GM10266 (cell line): ENCODE data around the gene TNNC1.

Experiments used
- DNase-seq: peaks from one replicate; pipeline ENCODE4 v3.0.0; 2012; ENCODE audit errors: extremely low spot score
- TF ChIP-seq, protein P1 (sequence below): IDR thresholded peaks from 2 replicates; pipeline ENCODE4 v1.5.1; 2012; ENCODE audit warnings: mild to moderate bottlenecking, low read depth; ENCODE audit not compliant: control insufficient read depth, insufficient read depth; ENCODE audit errors: missing control alignments

TNNC1 gene

DNA sequence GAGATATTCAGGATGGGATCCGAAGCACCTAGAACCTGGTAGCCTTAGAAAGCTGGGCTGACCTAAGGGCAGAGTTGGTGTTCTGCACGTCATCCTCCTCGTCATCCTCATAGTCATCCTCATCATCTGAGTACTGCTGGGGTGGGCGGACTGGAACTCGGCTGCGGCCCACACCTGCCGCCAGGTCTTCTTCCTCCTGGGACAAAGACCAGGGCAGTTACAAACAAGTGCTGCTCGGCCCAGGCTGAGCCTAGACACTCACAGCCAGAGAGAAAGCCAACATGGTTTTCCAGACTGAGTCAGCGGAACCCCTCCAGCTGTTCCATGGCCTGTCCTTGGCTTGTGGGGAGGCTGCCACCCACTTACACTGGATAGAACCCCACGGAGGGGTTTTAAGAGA, 49.5 kb downstream of the TNNC1 start:
- DNase-seq = no peak
- TF ChIP-seq, protein P1, sequence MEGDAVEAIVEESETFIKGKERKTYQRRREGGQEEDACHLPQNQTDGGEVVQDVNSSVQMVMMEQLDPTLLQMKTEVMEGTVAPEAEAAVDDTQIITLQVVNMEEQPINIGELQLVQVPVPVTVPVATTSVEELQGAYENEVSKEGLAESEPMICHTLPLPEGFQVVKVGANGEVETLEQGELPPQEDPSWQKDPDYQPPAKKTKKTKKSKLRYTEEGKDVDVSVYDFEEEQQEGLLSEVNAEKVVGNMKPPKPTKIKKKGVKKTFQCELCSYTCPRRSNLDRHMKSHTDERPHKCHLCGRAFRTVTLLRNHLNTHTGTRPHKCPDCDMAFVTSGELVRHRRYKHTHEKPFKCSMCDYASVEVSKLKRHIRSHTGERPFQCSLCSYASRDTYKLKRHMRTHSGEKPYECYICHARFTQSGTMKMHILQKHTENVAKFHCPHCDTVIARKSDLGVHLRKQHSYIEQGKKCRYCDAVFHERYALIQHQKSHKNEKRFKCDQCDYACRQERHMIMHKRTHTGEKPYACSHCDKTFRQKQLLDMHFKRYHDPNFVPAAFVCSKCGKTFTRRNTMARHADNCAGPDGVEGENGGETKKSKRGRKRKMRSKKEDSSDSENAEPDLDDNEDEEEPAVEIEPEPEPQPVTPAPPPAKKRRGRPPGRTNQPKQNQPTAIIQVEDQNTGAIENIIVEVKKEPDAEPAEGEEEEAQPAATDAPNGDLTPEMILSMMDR = no peak

DNA sequence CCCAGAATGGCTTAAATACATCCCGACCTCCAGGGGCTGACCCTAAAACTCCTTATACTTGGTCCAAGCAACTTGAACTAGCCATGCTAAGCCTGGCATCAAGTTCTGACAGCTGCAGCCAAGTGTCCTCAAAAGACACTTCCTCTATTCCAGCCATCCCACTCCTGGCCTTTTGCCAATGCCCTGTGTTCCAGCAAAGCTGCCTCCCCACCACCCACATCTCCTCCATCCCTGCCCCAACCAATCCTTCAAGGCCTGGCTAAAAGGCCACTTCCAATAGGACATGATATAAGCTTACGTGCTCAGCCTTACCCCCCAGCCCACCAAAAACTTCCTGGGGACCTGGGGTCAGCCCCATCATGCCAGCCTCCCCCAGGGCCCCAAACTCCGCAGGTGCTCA, 49.9 kb downstream of the TNNC1 start:
- TF ChIP-seq, protein P1 = no peak
- no peak for DNase-seq

DNA sequence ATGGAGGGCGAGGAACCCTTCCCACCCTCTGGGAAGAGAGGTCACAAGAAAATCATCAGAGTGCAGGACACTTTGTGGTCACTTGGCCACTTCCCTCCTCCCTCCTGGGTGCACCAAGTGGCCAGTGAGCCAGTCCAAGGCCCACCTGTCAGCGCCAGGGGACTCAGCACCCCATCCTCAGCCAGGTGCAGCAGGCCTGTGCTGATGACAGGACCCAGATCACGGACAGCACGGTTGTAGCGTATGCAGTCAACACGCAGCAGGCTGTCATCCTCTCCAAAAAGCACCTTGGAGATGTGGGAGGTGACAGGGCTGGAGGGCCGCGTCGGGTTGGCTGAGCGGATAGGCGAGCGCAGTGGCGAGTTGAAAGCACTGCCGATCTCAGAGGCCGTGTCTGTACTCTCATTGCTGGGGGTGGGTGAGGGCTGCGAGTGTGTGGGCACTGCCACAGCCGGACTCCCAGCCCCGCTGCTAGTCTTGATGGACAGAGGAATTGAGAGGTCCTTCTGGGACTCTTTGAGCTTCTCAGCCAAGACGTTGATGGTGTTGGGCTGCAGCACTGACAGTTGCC, 50.5 kb downstream of the TNNC1 start:
- DNase-seq = no peak
- TF ChIP-seq, protein P1 = no peak

DNA sequence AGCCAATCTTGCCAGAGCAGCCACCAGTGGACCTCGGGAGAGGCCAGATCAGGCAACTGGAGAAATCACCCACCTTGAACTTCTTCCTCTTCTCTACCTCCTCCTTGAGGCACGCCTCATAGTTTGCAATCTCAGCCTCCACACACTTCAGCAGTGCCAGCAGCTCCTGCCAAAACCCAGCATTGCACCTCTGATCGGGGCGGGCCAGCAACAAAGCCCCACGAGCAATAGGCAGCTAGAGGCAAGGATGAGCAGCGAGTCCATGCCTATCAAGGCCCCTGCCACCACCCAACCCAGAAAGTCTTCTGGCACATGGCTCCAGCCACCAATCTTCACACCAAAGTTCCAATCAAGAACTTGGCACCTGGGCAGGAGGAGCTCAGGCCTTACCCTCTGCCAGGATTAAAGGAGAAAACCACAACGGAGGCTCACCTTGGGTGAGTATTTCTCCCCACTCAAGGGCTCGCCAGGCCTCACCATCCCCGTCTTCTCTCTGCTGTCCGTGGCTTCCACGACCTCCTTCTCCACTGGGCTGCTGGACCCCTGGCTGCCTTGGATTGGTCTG, 51.1 kb downstream of the TNNC1 start:
- no peak for DNase-seq
- TF ChIP-seq, protein P1 = no peak

DNA sequence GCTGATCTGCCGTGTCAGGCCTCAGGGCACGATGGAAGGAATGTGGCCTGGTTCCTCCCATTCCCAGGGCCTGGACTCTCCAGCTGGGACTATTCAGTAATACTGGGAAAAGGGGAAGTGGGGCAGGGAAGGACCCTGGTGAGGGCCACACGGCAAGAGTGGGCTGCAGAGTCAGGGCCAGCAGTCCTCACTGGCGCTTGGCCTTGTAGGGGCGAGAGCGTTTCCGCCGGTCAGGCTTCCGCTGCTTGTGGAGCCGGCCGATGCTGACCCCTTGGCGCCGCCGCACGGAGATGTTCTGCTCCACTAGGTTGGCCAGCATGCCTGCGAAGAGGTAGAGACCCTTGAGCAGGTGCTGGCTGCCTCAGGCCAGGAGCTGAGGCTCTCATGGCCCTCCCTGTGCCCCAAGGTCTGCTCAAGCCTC, 51.7 kb downstream of the TNNC1 start:
- no peak for DNase-seq
- TF ChIP-seq, protein P1 = no peak

DNA sequence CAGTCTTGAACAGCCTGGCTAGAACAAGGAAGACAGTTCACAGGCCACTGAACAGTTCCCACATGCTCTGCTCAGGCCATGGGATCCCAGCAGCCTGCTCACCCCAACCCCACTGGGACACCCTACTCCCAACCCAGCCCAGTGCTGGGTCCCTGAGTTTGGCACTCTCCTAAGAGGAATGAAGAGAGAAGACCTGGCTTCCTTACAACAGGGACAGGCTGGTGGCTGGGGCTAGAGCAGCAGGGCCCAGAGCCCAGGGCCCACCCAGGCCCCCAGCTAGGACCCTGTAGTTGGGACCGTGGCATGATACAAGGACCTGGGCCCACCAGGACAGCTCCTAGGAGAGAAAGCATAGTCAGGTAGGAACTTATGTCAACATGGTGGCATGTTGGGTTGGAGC, 52.3 kb downstream of the TNNC1 start:
- TF ChIP-seq, protein P1 = no peak
- DNase-seq = no peak
